ENCODE measurements around the gene MMS19.

Gene MMS19

DNA sequence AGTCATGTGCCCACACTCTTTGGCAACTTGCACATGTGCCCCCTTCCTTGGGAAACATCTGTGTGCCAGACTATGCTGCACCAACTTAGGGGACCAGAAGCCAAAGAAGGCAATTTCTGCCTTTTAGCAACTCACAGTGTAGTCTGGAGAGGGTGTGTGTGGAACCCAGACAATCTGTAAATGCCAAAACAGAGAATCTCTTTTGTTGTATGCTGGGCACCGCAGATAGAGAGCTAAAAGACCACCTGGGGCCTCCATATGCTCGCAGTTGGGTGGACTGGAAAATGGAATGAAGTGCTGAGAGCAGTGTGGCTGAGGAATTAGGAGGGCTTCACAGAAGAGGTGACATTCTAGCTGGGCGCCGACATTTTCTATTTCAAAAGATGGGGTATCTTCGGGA is 26.9 kb upstream of the MMS19 start:
- no peak for DNase-seq (ENCODE audit: low read depth)

- no peak for DNase-seq (ENCODE audit: low read depth)
Measured at GRCh38 chr10:97522937-97523336, 24.7 kb upstream of the MMS19 start.

- no peak for DNase-seq (ENCODE audit: low read depth)
Measured at GRCh38 chr10:97522071-97522470, 23.8 kb upstream of the MMS19 start.

GRCh38 chr10:97520978-97521761 is 22.9 kb upstream of the MMS19 start:
- DNase-seq (ENCODE audit: low read depth), result no peak

- DNase-seq (ENCODE audit: low read depth), result no peak
Measured at GRCh38 chr10:97520520-97520919, 22.3 kb upstream of the MMS19 start.

GRCh38 chr10:97519342-97519741 is 21.1 kb upstream of the MMS19 start:
- DNase-seq (ENCODE audit: low read depth), result no peak

DNA sequence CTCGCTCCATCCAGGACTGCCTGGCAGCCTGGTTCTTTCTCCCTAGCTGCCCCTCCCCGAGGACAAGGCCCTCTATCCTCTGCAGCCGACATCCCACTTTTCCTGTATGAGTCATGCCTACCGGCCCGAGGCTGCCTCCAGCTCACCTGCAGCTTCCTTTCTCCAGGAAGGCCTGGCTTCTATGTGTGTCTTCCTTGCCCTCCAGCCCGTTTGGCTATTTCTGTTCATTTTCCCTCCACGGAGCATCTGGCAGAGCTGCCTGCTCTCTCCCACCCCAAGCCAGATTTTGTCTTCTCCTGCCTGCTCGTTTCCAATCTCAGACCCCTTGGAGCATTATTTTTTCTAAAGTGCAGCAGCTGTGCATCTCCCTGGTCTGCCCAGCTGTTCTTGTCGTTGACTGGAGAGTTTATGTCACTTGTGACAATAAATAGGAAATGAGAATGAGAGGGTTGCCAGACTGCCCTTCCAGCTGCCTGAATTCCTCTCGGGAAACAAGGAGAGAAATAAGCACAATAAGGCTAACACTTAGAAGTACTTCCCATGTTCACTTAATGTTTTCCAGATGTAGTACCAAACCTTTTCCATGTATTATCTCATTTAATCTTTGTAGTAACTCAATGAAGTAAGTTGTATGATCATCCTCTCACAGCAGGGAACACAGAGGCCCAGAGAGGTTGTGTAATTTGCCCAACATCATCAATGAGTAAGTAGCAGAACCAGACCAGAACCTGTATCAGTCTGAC is 20.2 kb upstream of the MMS19 start:
- DNase-seq (ENCODE audit: low read depth), result no peak

GRCh38 chr10:97517778-97518300 is 19.6 kb upstream of the MMS19 start:
- DNase-seq (ENCODE audit: low read depth), result no peak

GRCh38 chr10:97517096-97517750 is 19.0 kb upstream of the MMS19 start:
- no peak for DNase-seq (ENCODE audit: low read depth)

DNA sequence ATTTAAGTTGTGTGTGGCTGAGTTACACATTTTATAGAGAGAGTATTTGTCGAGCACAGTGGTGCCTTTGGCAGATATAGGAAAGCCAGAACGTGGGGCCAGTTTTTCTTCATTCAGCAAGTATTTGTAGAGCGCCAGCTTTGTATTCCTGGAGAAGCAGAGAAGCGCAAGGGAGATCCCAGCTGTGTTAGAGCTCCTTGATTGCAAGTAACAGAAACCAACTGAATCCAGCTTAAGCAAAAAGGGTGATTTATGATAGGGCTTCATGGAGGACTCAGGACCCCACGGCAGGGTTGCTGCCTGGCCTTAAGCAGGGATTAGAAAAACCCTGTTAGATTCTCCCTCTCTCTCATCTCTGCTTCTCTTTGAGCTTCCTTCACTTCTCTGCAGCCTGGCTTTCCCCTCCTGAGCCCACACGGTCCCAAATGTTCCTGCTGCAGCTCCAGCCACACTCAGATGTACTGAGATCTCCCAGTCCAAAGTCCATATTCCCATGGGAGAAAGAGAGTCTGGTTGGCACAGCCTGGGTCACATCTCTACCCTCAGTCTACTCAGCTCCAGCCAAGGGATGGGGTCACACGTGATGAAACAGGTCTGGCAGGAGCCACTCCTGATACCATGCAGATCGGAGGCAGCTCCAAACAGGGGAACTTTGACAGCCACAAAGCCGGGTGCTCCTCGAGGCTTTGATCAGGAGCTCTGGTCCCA is 17.2 kb upstream of the MMS19 start:
- no peak for DNase-seq (ENCODE audit: low read depth)

DNA sequence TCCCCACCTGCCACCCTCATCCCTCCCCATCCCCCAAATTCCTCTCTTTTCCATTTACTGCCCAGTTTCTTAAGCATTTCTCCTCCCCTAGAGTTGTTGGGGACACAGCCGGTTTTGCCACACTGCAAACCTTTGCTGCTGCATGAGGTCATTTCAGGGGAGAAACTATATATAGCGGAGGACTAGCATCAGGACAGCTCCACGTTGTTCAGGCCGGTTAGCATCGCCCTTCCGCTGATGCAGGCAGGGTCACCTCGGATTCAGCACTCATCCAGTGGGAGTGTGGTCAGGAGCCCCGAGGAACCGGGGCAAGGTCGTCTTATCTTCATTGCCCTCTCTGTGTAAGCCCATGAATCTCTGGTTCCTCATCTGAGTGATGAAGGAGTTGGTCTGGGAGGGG is 16.1 kb upstream of the MMS19 start:
- no peak for DNase-seq (ENCODE audit: low read depth)

DNA sequence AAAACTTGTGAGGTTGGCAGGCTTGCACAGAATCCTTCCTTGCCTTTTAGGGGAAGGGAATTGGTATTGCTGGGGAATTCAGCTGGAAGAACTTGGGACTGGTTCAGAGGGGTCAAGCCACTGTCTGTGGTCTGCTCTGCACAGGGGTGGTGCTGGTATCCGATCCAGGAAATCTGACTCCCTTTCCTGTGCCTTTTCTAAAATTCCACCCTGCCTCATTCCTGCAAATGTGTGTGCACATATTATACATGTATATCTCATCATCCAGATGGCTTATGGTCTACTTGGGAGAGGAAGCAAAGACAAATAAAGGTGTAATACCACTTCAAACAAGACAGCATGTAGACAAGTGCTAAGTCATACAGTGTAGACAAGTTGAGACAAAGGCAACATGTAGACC is 14.8 kb upstream of the MMS19 start:
- DNase-seq (ENCODE audit: low read depth), result no peak

DNA sequence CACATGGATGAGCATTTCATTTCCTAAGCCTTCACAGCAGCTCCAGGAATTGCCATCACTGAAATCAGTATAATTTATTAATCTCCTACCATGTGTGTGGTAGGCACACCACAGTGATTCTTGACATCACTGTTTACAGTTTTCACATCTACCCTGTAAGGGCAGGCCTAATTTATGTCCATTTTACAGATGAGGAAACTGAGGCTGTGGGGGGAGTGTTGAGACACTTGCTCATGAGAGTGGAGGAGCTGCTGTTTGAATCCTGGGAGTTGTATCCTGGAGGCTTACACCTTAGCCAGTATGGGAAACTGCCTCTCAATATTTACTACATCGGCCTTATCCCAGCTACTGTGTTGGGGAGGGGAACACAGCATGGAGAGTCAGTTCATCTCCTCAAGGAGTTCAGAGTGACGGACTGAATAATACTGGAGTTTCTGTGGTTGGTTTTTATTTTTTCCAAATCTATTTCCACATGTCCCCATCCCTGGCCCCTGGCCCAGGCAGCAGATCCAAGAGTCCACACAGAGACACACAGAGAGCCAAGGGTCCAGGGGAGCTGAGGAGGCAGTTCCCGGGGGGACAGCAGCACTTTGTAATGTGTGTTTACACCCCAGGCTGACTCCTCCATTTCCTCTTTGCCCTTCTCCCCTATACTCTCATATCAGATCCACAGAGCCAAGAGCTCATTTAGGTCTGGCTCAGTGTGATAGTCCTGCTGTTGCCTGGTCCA is 13.7 kb upstream of the MMS19 start:
- no peak for DNase-seq (ENCODE audit: low read depth)

DNA sequence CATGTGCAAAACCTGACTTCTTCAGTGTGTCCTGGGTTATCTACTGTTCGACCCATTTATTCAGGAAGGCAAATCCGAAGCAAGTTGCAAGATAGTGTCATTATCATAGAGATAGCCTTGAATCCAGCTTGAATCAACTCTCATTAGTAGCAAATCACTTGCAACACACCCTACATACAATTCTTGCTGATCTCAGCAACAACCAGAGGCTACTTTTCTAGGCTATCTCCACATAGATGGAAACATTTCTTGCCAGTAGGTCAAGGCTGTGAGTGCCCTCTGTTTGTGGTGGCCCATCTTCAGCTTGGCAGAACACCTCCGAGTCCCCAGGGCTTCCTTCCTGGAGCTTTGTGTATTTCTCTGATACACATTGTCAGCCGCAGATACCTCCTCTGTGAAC is 12.5 kb upstream of the MMS19 start:
- DNase-seq (ENCODE audit: low read depth), result no peak

GRCh38 chr10:97509120-97509680 is 11.0 kb upstream of the MMS19 start:
- no peak for DNase-seq (ENCODE audit: low read depth)

DNA sequence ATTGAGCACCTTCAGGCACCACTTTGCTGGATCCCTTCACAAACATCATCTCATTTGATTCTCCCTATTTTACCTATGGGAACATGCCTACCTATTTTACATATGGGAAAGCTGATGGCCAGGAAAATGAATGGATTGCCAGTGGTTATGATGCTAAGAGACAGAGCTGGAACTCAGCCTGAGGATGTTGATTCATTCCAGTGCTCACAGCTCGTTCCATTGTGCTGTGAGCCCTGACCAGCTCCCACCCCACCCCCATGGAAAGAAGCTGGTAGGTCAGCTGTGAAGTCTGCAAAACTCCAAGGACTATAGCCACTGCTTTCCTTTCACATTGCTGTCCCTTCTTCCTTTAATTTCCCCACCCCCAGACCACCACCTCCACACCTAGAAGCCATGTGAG is 10.1 kb upstream of the MMS19 start:
- DNase-seq (ENCODE audit: low read depth), result no peak

- no peak for DNase-seq (ENCODE audit: low read depth)
Measured at GRCh38 chr10:97506199-97506991, 8.2 kb upstream of the MMS19 start.

GRCh38 chr10:97505152-97505551 is 6.9 kb upstream of the MMS19 start:
- no peak for DNase-seq (ENCODE audit: low read depth)

GRCh38 chr10:97503406-97503805 is 5.2 kb upstream of the MMS19 start:
- DNase-seq (ENCODE audit: low read depth), result no peak

GRCh38 chr10:97502916-97503315 is 4.7 kb upstream of the MMS19 start:
- no peak for DNase-seq (ENCODE audit: low read depth)

DNA sequence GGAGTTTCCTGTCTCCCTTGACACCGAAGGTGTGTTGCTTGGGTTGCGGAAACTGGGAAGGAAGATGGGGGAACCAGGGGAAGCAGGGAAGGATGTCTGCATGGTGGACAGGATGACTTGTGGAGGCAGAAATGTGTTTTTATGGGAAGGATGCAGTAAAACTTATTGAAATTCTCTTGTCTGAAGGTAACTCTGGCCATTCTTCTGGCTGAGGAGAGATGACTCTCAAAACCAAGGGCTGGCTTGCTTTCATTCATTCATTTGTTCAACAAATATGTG is 2.0 kb upstream of the MMS19 start:
- no peak for DNase-seq (ENCODE audit: low read depth)
